ENCODE measurements around the gene BACE2. TPM values are rescaled to one million over a fixed set of nuclear protein-coding genes. Genes with fewer than 3 reads are reported as not detected.
"Not testable (repeated sequence)": the region's sequence is repeated elsewhere in the genome, so short reads cannot be mapped to it uniquely, and the experiment has no call there.

Gene BACE2
- total RNA-seq, 2 donors from 2014 or later: 1.1 TPM

GRCh38 chr21:41231060-41231459 lies 63.1 kb downstream of the BACE2 start:
- no peaks in the 10 kb centered on the region for H3K9me3 Mint-ChIP-seq
- H3K27me3 Mint-ChIP-seq (ENCODE audit: low read depth): peaks cover 21% of the 10 kb centered on the region
- peaks cover 6% of the 10 kb centered on the region for H3K4me1 Mint-ChIP-seq (ENCODE audit: low read depth)
- no peak for DNase-seq
- H3K4me3 Mint-ChIP-seq: no peak overlapping the region
- ATAC-seq (replicated peaks in 1 of 2): no peak
- no peaks in the 10 kb centered on the region for H3K36me3 Mint-ChIP-seq (ENCODE audit: insufficient read depth in 2 of 2)
- H3K27ac Mint-ChIP-seq: no peak overlapping the region

DNA sequence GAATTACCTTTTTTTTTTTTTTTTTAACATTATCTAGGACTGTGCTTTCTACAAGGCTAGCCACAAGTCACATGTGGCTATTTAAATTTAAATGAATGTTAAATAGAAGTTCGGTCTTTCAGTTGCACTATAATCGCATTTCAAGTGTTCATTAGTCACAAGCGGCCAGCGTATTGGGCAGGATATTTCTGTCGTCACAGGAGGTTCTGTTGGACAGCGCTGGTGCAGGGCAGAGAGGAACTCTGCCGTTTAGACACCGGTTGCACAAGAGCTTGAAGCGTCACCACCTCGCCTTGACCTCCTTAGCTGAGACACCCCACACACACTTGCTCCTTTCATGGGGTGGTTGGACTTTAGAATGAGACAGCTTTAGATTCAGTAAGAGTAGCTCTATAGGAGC lies 64.1 kb downstream of the BACE2 start:
- Mint-ChIP-seq H3K4me1 (ENCODE audit: low read depth) (peaks cover 6% of the 10 kb centered on the region), H3K36me3 (ENCODE audit: insufficient read depth in 2 of 2) (no peaks in the 10 kb centered on the region), H3K9me3 (no peaks in the 10 kb centered on the region), H3K4me3 (no peak overlapping the region), H3K27ac (no peak overlapping the region), H3K27me3 (ENCODE audit: low read depth) (peaks cover 26% of the 10 kb centered on the region)
- ATAC-seq (replicated peaks in 1 of 2) (no peak), DNase-seq (no peak)

DNA sequence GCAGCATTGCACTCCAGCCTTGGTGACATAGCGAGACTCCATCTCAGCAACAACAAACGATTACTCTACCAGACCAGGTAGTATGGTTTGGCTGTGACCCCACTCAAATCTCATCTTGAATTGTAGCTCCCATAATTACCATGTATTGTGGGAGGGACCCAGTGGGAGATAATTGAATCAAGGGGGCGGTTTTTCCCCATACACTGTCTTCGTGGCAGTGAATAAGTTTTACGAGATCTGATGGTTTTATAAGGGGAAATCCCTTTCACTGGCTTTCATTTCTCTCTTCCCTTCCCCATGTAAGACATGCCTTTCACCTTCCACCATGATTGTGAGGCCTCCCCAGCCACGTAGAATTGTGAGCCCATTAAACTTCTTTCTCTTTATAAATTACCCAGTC lies 66.0 kb downstream of the BACE2 start:
- Mint-ChIP-seq H3K9me3 (no peaks in the 10 kb centered on the region), H3K4me1 (ENCODE audit: low read depth) (peaks cover 6% of the 10 kb centered on the region), H3K4me3 (no peak overlapping the region), H3K27ac (peak overlapping the region; percentile 42), H3K36me3 (ENCODE audit: insufficient read depth in 2 of 2) (no peaks in the 10 kb centered on the region), H3K27me3 (ENCODE audit: low read depth) (peaks cover 15% of the 10 kb centered on the region)
- ATAC-seq (replicated peaks in 1 of 2): no peak
- no peak for DNase-seq

DNA sequence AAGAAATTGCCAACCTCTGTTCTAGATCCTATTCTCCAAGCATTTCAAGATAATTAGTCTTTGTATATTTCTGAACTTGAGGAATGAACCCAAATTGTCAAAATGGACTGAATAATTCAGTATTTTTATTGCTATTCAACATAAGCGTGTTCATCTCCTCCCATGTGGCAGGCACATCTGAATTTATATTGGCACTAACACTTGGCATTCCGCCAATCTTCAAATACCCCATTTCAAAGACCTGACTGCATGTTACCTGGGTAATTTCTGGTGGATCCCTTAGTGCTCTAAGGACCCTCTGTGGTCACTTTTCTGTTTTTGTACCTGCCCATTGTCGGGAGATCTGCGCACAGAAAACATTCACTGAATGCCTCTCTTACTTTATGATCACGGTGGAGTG lies 66.6 kb downstream of the BACE2 start:
- no peak for ATAC-seq (replicated peaks in 1 of 2)
- Mint-ChIP-seq H3K9me3 (no peaks in the 10 kb centered on the region), H3K27me3 (ENCODE audit: low read depth) (peaks cover 15% of the 10 kb centered on the region), H3K27ac (peak overlapping the region; percentile 42), H3K4me1 (ENCODE audit: low read depth) (peaks cover 6% of the 10 kb centered on the region), H3K36me3 (ENCODE audit: insufficient read depth in 2 of 2) (no peaks in the 10 kb centered on the region), H3K4me3 (no peak overlapping the region)
- no peak for DNase-seq

DNA sequence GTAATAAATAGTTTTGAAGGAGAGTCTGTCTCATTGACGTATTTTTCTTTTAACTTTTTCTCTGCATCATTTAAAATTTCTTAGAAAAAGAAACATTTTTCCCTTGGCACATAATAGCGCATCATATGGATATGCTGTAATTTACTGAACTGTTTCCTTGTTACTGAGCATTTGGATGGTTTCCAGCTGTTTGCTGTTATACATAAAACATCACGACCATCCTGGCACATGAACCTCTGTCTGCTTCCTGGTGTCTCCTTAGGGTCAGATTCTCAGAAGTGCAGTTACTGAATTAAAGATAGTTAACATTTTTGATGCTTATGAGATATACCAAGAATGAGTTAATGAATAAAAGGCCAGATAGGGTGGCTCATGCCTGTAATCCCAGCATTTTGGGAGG lies 67.2 kb downstream of the BACE2 start:
- peaks cover 6% of the 10 kb centered on the region for H3K4me1 Mint-ChIP-seq (ENCODE audit: low read depth)
- H3K27ac Mint-ChIP-seq: no peak overlapping the region
- peaks cover 15% of the 10 kb centered on the region for H3K27me3 Mint-ChIP-seq (ENCODE audit: low read depth)
- DNase-seq (no peak), ATAC-seq (replicated peaks in 1 of 2) (no peak)
- no peaks in the 10 kb centered on the region for H3K36me3 Mint-ChIP-seq (ENCODE audit: insufficient read depth in 2 of 2)
- H3K9me3 Mint-ChIP-seq: no peaks in the 10 kb centered on the region
- no peak overlapping the region for H3K4me3 Mint-ChIP-seq

DNA sequence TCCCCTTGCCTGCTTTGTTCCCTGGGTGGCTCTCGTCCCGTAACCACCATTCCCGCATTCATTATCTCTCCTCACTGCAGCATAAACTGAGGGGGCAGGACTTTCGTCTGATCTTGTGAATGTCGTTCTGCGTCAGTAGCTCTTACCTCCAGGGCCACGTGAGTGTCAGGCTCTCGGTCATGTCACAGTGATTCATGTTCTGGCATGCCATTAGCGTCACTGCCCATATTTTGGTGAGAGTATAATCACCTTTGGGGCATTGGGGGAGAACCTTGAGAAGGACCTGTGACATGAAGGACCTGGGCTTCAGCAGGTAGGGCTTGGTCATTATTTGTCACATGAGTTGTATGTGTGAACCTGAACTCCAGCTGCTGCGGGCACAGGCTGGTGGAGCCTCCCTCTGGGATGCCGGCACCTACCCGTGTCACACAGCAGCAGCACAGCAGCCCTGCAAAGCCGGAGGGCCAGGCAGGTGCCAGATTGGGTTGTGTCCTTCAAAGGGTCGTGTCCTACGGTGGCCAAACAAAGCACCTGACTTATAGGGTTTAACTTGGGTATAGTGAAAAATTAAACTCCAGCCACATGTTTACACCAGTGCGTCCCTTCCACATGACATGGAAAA lies 68.5 kb downstream of the BACE2 start:
- Mint-ChIP-seq H3K27me3 (ENCODE audit: low read depth) (peaks cover 15% of the 10 kb centered on the region), H3K4me3 (no peak overlapping the region), H3K36me3 (ENCODE audit: insufficient read depth in 2 of 2) (no peaks in the 10 kb centered on the region), H3K27ac (no peak overlapping the region), H3K9me3 (no peaks in the 10 kb centered on the region), H3K4me1 (ENCODE audit: low read depth) (peaks cover 6% of the 10 kb centered on the region)
- DNase-seq (no peak), ATAC-seq (replicated peaks in 1 of 2) (no peak)

- not testable (repeated sequence) for H3K4me3 Mint-ChIP-seq; H3K27me3 Mint-ChIP-seq (ENCODE audit: low read depth); H3K4me1 Mint-ChIP-seq (ENCODE audit: low read depth); ATAC-seq (replicated peaks in 1 of 2); H3K9me3 Mint-ChIP-seq; H3K36me3 Mint-ChIP-seq (ENCODE audit: insufficient read depth in 2 of 2); H3K27ac Mint-ChIP-seq; DNase-seq
These were observed 70.3 kb downstream of the BACE2 start for GRCh38 chr21:41238081-41238796.

GRCh38 chr21:41240040-41240439 lies 72.1 kb downstream of the BACE2 start:
- ATAC-seq (replicated peaks in 1 of 2) (no peak), DNase-seq (no peak)
- Mint-ChIP-seq H3K27me3 (ENCODE audit: low read depth) (peaks cover 8% of the 10 kb centered on the region), H3K9me3 (no peaks in the 10 kb centered on the region), H3K27ac (no peak overlapping the region), H3K4me3 (no peak overlapping the region), H3K36me3 (ENCODE audit: insufficient read depth in 2 of 2) (no peaks in the 10 kb centered on the region), H3K4me1 (ENCODE audit: low read depth) (no peaks in the 10 kb centered on the region)

DNA sequence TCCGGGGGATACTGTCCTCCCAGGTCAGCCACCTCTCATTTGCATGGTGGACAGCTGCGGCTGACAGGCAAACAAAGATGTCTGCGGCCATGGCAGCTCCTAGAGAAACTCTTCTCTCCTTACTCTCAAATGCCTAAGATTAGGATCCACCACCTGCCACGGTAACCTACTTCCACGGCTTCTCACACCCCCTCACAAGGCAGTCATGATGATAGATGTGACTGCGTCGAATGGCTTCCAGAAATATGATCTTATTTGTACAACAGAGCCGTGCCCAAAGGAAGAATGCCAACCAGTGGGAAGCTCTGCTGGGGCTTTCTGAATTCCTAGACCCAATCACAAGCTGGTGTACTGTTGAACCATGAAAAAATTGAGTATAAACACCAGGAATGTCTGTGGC lies 73.4 kb downstream of the BACE2 start:
- Mint-ChIP-seq H3K4me3 (no peak overlapping the region), H3K27me3 (ENCODE audit: low read depth) (peaks cover 3% of the 10 kb centered on the region), H3K36me3 (ENCODE audit: insufficient read depth in 2 of 2) (no peaks in the 10 kb centered on the region), H3K4me1 (ENCODE audit: low read depth) (no peaks in the 10 kb centered on the region), H3K9me3 (no peaks in the 10 kb centered on the region), H3K27ac (no peak overlapping the region)
- ATAC-seq (replicated peaks in 1 of 2) (no peak), DNase-seq (no peak)

DNA sequence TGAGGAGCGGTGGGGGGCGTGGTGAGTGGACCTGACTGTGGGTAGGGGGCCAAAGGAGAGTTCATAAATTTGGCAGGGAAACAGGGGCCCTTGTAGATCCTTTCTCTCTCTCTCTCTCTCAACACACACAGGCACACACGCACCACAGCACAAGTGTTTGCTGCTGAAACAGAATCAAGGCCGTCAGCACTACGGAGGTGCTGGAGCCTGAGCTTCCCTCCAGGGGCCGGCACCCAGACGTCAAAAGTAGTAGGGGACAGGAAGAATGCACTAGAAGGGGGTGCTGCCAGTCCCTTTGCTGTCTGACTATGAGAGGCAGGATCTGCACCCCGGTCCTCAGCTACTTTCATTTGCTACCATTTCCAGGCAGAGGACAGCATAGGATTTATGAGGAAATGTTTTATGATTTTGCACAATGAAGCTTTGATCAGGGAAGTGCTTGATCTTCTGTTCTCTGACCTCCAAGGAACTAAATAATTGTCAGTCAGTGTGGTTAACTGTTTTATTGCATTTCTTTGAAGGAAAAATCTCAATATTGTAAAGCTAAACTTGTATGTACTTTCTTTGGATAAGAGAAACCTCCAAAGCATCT lies 74.4 kb downstream of the BACE2 start:
- Mint-ChIP-seq H3K36me3 (ENCODE audit: insufficient read depth in 2 of 2) (no peaks in the 10 kb centered on the region), H3K27ac (no peak overlapping the region), H3K4me3 (no peak overlapping the region), H3K9me3 (no peaks in the 10 kb centered on the region), H3K4me1 (ENCODE audit: low read depth) (no peaks in the 10 kb centered on the region), H3K27me3 (ENCODE audit: low read depth) (peaks cover 6% of the 10 kb centered on the region)
- ATAC-seq (replicated peaks in 1 of 2): no peak
- DNase-seq: no peak

- DNase-seq (no peak), ATAC-seq (replicated peaks in 1 of 2) (no peak)
- Mint-ChIP-seq H3K4me3 (no peak overlapping the region), H3K9me3 (no peaks in the 10 kb centered on the region), H3K4me1 (ENCODE audit: low read depth) (no peaks in the 10 kb centered on the region), H3K27me3 (ENCODE audit: low read depth) (peaks cover 6% of the 10 kb centered on the region), H3K36me3 (ENCODE audit: insufficient read depth in 2 of 2) (no peaks in the 10 kb centered on the region), H3K27ac (no peak overlapping the region)
These were observed 75.1 kb downstream of the BACE2 start for GRCh38 chr21:41243107-41243506.

- H3K27ac Mint-ChIP-seq; DNase-seq; ATAC-seq (replicated peaks in 1 of 2); H3K36me3 Mint-ChIP-seq (ENCODE audit: insufficient read depth in 2 of 2); H3K4me3 Mint-ChIP-seq; H3K9me3 Mint-ChIP-seq; H3K27me3 Mint-ChIP-seq (ENCODE audit: low read depth); H3K4me1 Mint-ChIP-seq (ENCODE audit: low read depth): not testable (repeated sequence)
These were observed 76.4 kb downstream of the BACE2 start for GRCh38 chr21:41244266-41244880.

GRCh38 chr21:41245509-41246135 lies 77.7 kb downstream of the BACE2 start:
- no peaks in the 10 kb centered on the region for H3K36me3 Mint-ChIP-seq (ENCODE audit: insufficient read depth in 2 of 2)
- no peak overlapping the region for H3K27ac Mint-ChIP-seq
- H3K4me1 Mint-ChIP-seq (ENCODE audit: low read depth): no peaks in the 10 kb centered on the region
- peaks cover 8% of the 10 kb centered on the region for H3K27me3 Mint-ChIP-seq (ENCODE audit: low read depth)
- DNase-seq (no peak), ATAC-seq (replicated peaks in 1 of 2) (no peak)
- no peaks in the 10 kb centered on the region for H3K9me3 Mint-ChIP-seq
- no peak overlapping the region for H3K4me3 Mint-ChIP-seq

All from activated T-cell treated with anti-CD3 and anti-CD28 coated beads, Interleukin-2, amount 50 U/mL, for 72 hours (primary cell).